Erythroblast (primary cell): ENCODE data around the gene SERINC3.
"Not testable (repeated sequence)": the region's sequence is repeated elsewhere in the genome, so short reads cannot be mapped to it uniquely, and the experiment has no call there.

Source experiments
- GATA1 ChIP-seq: IDR thresholded peaks from 2 replicates; pipeline ENCODE4 v1.6.1; 2011; ENCODE audit warnings: low read depth, mild to moderate bottlenecking, control low read depth, low read length, moderate library complexity
- POLR2A ChIP-seq: IDR thresholded peaks from 2 replicates; pipeline ENCODE4 v1.6.1; 2011; ENCODE audit warnings: mild to moderate bottlenecking, low read length

- not testable (repeated sequence) for TF ChIP-seq POLR2A, GATA1
These were observed 49.6 kb downstream of the SERINC3 start for GRCh38 chr20:44472283-44472682.
